Activated CD8-positive, alpha-beta memory T cell treated with anti-CD3 and anti-CD28 coated beads for 48 hours (primary cell): ENCODE data around the gene STRA8.
A peak's percentile ranks its signal among the peaks of the same experiment; 100 is the strongest.
"Not testable (repeated sequence)": the region's sequence is repeated elsewhere in the genome, so short reads cannot be mapped to it uniquely, and the experiment has no call there.

ENCODE experiments used
- DNase-seq, 3 experiments: peaks; one replicate each; pipeline ENCODE4 v3.0.0-alpha.2; 2020; ENCODE audit warnings: low read depth in 2 of 3, low spot score in 2 of 3

STRA8 gene

DNA sequence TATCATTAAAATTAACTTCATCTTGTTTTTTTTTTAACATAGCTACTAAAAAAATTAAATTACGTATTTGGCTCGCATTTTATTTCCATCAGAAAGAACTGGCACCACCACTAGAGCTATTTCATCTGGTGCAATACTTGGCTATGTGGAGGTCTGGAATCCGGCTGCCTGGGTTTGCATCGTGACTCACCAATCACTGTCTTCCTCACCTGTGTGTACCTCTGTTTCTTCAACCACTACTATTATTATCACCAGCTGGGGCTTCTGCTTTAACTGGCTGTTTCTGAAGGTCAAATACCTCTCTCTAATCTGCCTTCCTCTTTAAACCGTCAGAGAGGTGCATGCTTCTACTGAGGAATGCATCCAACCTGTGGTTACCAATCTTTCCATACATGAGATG lies 28.8 kb upstream of the STRA8 start:
- no peak for DNase-seq

DNA sequence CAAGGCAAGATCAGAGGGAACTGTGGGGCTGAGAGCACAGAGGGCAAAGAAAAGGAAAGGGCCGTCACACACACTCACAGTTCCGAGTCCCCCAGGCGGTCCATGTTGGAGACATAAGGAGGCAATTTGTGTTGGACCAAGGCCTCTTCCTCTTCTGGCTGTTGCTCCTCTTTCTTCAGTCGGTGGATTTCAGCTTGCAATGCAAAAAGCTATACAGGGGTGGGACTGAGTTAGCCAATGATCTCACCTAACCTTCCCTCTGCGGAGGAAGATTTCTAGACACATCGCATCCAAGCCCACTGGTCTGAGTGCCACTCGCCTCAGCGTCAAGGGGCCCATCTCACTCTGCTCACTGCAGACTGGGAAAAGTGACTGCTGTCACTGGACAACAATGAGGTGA lies 27.8 kb upstream of the STRA8 start:
- no peak for DNase-seq

- DNase-seq: no peak
Measured at GRCh38 chr7:135206941-135207391, 26.7 kb upstream of the STRA8 start.

DNA sequence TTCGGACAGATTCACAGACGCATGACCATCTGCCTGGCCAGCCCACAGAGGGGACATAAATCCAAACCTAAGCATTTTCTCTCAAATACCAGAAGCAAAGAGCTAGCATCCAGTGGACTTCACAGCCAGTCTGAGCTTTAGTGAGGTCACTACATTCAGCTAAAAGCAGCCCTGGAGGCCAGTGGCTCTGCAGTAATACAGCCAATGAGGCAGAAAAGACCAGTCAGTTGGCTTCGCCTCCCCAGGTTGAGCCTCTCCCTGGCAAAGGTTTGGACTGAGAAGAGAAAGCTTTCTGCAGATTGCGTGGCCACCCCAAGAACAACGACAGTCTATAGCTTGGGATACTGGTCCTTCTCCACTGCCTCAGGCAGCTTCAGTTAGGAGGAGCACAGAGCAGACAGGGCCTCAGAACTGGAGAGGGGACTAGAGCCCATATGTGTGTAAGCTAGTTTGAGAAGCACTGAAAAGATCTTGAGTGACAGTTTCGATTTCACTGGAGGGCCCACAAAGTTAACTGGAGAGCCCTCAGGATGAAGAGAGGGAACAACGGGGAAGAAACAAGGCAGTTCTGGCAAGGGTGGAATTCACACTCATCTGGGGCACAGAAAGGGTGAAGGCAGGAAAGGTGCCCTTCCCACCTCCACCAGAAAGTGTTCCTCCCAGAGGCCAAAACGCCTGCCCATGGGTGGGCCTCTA lies 26.1 kb upstream of the STRA8 start:
- DNase-seq: no peak

DNA sequence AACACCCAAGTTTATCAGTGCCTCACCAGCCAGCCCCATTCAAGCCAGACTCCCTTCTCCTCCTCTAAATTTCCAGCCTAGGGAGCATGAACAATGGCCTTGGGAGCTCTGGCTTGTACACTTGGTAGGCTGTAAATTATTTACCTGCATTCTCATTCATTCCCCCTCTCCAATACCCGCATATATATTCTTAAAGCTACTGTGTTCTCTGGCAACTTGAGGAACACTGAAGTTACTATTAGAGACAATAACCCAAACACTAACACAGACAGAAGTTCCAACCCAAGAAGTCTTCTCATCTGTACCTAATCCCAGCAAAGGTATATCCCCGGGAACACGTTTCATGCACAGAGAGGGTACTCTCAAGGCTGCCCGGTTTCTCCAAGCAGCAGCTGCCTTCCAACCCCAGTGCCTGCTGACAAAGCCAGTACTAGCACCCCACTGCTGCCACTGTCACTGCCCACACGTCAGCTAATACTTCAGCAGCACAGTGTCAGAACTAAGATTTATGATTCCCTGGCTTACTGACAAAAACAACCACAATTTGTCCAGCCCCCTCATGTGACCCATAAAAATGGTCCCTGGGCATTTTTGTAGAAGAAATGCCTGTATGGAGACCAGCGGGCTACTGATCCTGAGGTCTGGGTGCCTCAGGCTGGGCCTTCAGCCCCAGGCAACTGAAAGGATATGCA lies 25.4 kb upstream of the STRA8 start:
- DNase-seq: no peak

GRCh38 chr7:135209225-135209834 lies 24.3 kb upstream of the STRA8 start:
- DNase-seq: no peak

- DNase-seq: peak in 1 of 3 experiments; percentile 13
Measured at GRCh38 chr7:135210888-135211178, 22.8 kb upstream of the STRA8 start.

DNA sequence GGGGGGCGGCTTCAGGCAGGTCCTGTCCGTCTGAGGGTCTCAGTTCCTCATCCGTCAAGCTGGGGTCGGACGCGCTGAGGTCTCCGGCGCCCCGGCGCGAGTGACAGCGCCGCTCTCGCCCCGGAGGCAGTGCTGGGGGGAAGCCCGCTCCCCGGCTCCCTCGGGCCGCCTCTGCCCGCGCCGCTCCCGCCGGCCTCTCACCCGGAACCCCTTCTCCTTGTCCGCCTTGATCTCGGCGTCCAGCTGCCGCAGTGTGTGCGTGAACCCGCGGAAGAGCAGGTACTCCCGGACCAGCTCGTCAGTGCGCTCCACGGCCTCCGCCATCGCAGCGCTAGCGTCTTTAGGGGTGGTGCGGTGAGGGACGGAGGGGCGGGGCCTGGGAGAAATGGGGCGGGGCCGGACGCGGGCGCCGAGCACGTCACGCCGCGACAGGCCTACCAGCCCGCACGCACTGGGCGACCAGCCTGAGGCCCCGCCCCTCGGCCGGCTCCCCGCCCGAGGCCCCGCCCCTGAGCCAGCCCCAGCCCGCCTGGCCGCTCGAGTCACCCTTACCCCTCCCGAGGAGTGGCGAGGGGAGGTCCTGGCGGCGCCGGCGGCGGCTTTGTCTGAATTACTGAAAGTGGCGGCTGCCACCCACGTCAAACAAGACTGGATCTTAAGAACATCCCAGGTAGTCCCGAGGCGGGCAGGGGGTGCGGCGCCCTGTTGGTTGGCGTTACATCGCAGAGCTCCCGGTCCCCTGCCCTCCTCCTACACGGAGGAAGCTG lies 22.3 kb upstream of the STRA8 start, which contains the start of gene WDR91:
Gene WDR91, minus strand, starts transcription at position 348 of the 767 bp plus-strand sequence. Its CDS starts 24 bp downstream, at position 324.
- peak; percentile 82 to 95 (median 94) for DNase-seq

DNA sequence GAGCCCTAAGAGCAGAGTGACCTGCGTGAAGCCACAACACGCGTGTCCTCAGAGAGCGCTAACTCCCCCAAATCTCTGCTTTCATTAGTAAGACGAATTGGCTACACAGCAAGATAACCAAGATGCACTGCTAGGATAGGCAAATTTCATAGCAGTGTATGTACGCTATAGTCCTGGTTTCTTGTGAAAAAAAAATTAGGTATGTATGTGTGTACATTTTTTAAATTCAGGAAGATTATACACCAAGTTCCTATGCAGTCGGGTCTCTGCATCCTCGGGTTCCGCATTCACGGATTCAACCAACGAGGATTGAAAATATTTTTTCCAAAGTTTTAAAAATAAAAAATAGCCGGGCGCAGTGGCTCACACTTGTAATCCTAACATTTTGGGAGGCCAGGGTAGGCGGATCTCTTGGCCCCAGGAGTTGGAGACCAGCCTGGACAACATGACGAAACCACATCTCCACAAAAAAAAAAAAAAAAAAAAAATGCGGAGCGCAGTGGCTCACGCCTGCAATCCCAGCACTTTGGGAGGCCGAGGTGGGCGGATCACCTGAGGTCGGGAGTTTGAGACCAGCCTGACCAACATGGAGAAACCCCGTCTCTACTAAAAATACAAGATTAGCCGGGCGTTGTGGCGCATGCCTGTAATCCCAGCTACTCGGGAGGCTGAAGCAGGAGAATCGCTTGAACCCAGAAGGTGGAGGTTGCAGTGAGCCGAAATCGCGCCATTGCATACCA lies 21.5 kb upstream of the STRA8 start:
- not testable (repeated sequence) for DNase-seq

DNA sequence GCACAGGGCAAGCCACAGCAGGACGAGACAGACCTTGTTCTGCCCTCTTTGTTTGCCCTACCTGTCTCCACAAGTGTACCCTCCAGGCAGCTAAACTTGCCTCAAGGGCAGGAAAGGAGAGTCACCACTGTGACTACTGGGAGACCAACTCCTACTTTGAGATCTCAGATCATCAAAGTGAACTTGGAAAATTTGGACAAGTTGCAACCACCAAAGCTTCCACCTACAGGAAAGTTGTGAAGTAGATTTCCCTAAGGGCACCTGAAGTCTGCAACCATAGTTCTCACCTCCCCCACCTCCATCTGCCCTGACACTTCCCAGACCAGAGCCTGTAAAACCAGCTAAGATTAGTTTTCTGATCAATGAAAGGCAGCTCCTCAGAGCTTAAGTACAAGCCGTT lies 19.8 kb upstream of the STRA8 start:
- no peak for DNase-seq

DNA sequence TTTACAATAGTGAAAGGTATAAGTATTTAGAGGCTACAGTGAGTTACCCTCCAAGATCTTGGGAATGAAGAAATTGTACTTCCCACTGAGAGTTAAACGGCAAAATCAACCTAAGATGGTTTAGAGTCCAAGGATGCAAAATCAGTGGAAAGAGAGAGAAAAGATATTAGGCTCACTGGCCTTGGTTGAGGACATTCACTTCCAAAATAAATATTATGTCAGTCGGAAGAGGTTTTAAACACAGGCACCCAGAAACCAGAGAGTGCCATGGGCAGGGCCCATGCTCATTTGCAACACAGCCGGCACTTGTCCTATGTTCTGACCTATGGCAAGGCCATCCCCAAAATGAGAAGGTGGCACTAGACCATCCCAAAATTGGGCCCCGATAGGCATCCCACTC lies 18.5 kb upstream of the STRA8 start:
- DNase-seq: no peak

- DNase-seq: no peak
Measured at GRCh38 chr7:135215698-135216097, 17.9 kb upstream of the STRA8 start.

GRCh38 chr7:135217645-135218509 lies 15.8 kb upstream of the STRA8 start:
- DNase-seq: no peak

DNA sequence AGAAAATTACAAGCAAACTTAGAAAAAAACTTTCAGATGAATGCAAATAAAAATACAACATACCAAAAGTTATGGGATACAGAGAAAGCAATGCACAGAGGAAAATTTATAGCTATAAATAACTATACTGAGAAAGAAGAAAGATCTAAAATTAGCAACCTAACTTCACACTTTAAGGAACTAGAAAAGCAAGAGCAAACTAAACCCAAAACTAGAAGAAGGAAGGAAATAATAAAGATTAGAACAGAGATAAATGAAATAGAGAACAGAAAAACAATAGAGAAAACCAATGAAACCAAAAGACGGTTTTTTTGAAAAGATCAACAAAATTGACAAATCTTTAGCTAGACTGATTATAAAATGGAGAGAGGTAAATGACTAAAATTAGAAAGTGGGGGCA lies 9.6 kb upstream of the STRA8 start:
- no peak for DNase-seq

DNA sequence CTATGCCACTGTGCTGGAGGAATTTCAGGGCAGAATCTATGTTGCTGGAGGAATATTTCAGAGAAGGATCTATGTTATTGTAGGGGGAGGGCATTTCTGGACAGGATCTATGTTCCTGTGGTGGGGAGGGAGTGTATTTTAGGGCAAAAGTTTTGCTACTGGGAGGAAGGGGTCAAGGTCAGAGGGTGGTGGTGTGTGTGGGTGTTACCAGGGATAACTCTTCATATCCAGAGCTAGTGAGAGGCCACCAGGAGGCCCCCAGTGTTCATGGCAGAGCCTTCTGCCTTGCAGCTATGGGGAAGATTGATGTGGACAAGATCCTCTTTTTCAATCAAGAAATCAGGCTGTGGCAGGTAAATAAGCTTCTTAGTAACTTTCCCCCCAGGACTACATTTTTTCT lies 2.0 kb upstream of the STRA8 start:
- no peak for DNase-seq

DNA sequence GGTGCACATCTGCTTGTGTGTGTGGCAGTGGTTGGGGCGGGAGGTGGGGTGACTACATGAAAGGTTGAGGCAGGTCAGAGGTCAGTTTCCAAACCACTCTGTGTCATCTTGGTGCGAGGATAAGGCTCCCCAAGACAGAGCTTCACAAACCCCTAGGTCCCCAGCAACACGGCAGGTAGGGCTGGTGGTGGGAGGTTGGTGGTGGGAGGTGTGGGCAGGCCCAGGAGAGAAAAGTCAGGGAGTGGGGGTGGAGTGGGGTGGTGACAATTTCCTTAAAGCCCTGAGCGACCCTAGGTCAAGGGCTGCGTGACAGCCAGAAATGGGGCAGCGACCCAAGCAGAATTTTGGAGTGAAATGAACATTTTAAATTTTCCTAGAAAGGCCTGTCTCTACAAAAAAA lies 1.6 kb upstream of the STRA8 start:
- no peak for DNase-seq

DNA sequence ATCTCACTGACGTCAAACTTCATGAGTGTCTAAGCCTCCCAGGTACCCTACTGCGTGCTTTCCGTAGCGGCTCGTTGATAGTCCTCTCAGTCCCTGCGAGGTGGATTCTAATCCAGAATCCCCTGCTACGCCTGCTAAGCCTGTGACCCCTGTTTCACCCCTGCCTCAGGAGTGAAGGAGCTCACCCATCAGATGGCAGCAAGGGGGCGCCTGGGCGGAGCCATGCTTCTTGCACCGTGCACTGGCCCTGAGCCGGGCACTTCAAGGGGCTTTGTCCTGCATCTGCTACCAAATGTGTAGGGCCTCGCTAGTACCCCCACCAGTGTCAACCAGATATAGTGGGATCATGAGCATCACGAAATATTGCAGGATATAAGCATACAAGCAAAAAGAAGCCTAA lies 918 bp upstream of the STRA8 start:
- DNase-seq: no peak

DNA sequence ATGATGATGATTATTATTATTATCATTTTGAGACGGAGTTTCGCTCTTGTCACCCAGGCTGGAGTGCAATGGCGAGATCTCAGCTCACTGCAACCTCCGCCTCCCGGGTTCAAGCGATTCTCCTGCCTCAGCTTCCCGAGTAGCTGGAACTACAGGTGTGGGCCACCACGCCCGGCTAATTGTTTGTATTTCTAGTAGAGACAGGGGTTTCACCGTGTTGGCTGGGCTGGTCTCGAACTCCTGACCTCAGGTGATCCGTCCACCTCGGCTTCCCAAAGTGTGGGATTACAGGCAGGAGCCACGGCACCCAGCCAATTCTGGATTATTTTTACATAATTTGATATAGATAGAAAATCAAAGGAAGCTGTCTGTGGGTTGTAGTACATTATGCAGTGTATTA lies 457 bp downstream of the STRA8 start:
- not testable (repeated sequence) for DNase-seq

GRCh38 chr7:135234727-135235126 lies 1.1 kb downstream of the STRA8 start:
- no peak for DNase-seq

DNA sequence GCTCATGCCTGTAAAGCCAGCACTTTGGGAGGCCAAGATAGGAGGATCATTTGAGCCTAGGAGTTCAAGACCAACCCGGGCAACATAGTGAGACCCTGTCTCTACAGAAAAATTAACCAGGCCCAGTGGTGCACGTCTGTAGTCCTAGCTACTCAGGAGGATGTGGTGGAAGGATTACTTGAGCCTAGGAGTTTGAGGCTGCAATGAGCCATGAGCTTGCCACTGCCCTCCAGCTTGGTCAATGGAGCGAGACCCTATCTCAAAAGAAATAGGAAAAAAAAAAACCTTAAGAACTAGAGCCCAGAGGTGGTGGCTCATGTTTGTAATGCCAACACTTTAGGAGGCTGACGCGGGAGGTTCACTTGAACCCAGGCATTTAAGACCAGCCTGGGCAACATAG lies 2.2 kb downstream of the STRA8 start:
- DNase-seq: no peak
